ENCODE results near the gene TMC3. TPM values are rescaled to one million over a fixed set of nuclear protein-coding genes. Genes with fewer than 3 reads are reported as not detected.

Gene TMC3
- total and polyA plus RNA-seq, 4 donors, result 0.02 to 0.13 TPM; not detected in 2

GRCh38 chr15:81333363-81333762 lies 40.6 kb downstream of the TMC3 start:
- no peaks in the 10 kb centered on the region for H3K36me3 ChIP-seq (ENCODE audit: control insufficient read depth in 4 of 4, insufficient read depth in 3 of 4, low read depth in 1 of 4, low read length in 3 of 4)
- H3K4me1 ChIP-seq (ENCODE audit: control insufficient read depth in 4 of 4, insufficient read depth in 4 of 4, low read length in 3 of 4), result peaks cover 0 to 9% (median 1%) of the 10 kb centered on the region in 4 donors
- no peak overlapping the region for H3K27ac ChIP-seq (ENCODE audit: low read depth in 1 of 2, low read length in 2 of 2)
- TF ChIP-seq YY1 (IDR thresholded peaks at IDR 0.05), result no peak
- TF ChIP-seq, protein P1, sequence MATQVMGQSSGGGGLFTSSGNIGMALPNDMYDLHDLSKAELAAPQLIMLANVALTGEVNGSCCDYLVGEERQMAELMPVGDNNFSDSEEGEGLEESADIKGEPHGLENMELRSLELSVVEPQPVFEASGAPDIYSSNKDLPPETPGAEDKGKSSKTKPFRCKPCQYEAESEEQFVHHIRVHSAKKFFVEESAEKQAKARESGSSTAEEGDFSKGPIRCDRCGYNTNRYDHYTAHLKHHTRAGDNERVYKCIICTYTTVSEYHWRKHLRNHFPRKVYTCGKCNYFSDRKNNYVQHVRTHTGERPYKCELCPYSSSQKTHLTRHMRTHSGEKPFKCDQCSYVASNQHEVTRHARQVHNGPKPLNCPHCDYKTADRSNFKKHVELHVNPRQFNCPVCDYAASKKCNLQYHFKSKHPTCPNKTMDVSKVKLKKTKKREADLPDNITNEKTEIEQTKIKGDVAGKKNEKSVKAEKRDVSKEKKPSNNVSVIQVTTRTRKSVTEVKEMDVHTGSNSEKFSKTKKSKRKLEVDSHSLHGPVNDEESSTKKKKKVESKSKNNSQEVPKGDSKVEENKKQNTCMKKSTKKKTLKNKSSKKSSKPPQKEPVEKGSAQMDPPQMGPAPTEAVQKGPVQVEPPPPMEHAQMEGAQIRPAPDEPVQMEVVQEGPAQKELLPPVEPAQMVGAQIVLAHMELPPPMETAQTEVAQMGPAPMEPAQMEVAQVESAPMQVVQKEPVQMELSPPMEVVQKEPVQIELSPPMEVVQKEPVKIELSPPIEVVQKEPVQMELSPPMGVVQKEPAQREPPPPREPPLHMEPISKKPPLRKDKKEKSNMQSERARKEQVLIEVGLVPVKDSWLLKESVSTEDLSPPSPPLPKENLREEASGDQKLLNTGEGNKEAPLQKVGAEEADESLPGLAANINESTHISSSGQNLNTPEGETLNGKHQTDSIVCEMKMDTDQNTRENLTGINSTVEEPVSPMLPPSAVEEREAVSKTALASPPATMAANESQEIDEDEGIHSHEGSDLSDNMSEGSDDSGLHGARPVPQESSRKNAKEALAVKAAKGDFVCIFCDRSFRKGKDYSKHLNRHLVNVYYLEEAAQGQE (IDR thresholded peaks at IDR 0.05), result no peak
- no peak for TF ChIP-seq EGR1 (IDR thresholded peaks at IDR 0.05; ENCODE audit: low read depth in 2 of 2)
- no peak for TF ChIP-seq HNF4A (conservative IDR thresholded peaks at IDR 0.05)
- TF ChIP-seq CTCF (IDR thresholded peaks at IDR 0.05; ENCODE audit: low read depth, low read length, missing input control), result no peak
- TF ChIP-seq FOXA2 (IDR thresholded peaks at IDR 0.05), result no peak
- no peak for TF ChIP-seq RAD21 (IDR thresholded peaks at IDR 0.05)
- no peak overlapping the region for H3K4me3 ChIP-seq (ENCODE audit: low read depth in 1 of 3, low read length in 3 of 3)
- 97% methylated on average over 3 of the region's 3 CpGs for WGBS
- H3K9me3 ChIP-seq (ENCODE audit: control insufficient read depth in 4 of 4, low read length in 3 of 4), result no peaks in the 10 kb centered on the region
- H3K27me3 ChIP-seq (ENCODE audit: control insufficient read depth in 4 of 4, insufficient read depth in 4 of 4, low read length in 3 of 4), result no peaks in the 10 kb centered on the region
- no peak for DNase-seq (ENCODE audit: low spot score)
- H3K9ac ChIP-seq (ENCODE audit: low read depth in 1 of 2, low read length in 2 of 2), result no peak overlapping the region

DNA sequence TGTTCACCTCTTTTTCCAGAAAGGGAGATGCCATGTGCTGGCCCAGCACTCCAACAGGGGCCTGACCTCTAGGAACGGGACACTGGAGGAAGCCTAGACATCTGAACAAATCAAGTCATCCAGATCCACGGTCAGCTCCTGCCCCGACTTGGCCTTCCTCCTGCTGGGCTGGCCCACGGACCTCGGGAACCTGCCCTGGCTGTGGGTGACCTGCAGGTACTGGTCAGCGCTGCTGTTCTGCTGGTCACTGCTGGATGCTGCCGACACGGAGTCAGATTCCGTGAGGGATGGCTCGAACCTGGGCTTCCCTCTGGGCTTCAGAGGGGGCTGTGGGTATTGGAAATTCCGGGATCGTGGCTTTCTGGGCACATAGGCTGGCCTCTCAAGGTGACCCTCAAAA lies 41.7 kb downstream of the TMC3 start:
- H3K27ac ChIP-seq (ENCODE audit: low read depth in 1 of 2, low read length in 2 of 2), result no peak overlapping the region
- DNase-seq (ENCODE audit: low spot score), result no peak
- no peaks in the 10 kb centered on the region for H3K36me3 ChIP-seq (ENCODE audit: control insufficient read depth in 4 of 4, insufficient read depth in 3 of 4, low read depth in 1 of 4, low read length in 3 of 4)
- H3K9ac ChIP-seq (ENCODE audit: low read depth in 1 of 2, low read length in 2 of 2), result no peak overlapping the region
- no peak for TF ChIP-seq CTCF (IDR thresholded peaks at IDR 0.05; ENCODE audit: low read depth, low read length, missing input control)
- TF ChIP-seq MAX (IDR thresholded peaks at IDR 0.05), result no peak
- no peak for TF ChIP-seq TAF1 (conservative IDR thresholded peaks at IDR 0.05)
- no peak for TF ChIP-seq FOXA1 (IDR thresholded peaks at IDR 0.05)
- TF ChIP-seq EGR1 (IDR thresholded peaks at IDR 0.05; ENCODE audit: low read depth in 2 of 2), result no peak
- no peak for TF ChIP-seq GABPA (IDR thresholded peaks at IDR 0.05 in 1 of 2, conservative IDR thresholded peaks at IDR 0.05 in 1 of 2)
- no peak for TF ChIP-seq NR2F2 (IDR thresholded peaks at IDR 0.05)
- peaks cover 0 to 9% (median 1%) of the 10 kb centered on the region in 4 donors for H3K4me1 ChIP-seq (ENCODE audit: control insufficient read depth in 4 of 4, insufficient read depth in 4 of 4, low read length in 3 of 4)
- WGBS, result 97% methylated on average over 12 of the region's 12 CpGs
- H3K9me3 ChIP-seq (ENCODE audit: control insufficient read depth in 4 of 4, low read length in 3 of 4), result no peaks in the 10 kb centered on the region
- H3K27me3 ChIP-seq (ENCODE audit: control insufficient read depth in 4 of 4, insufficient read depth in 4 of 4, low read length in 3 of 4), result no peaks in the 10 kb centered on the region
- H3K4me3 ChIP-seq (ENCODE audit: low read depth in 1 of 3, low read length in 3 of 3), result no peak overlapping the region
